NCI-H146 (cell line): ENCODE data around the gene PLCB1.
A peak's percentile ranks its signal among the peaks of the same experiment; 100 is the strongest.

Experiments used
- DNase-seq: peaks from one replicate; lab custom pipeline; 2025; lab: John Stamatoyannopoulos, UW

PLCB1 gene

DNA sequence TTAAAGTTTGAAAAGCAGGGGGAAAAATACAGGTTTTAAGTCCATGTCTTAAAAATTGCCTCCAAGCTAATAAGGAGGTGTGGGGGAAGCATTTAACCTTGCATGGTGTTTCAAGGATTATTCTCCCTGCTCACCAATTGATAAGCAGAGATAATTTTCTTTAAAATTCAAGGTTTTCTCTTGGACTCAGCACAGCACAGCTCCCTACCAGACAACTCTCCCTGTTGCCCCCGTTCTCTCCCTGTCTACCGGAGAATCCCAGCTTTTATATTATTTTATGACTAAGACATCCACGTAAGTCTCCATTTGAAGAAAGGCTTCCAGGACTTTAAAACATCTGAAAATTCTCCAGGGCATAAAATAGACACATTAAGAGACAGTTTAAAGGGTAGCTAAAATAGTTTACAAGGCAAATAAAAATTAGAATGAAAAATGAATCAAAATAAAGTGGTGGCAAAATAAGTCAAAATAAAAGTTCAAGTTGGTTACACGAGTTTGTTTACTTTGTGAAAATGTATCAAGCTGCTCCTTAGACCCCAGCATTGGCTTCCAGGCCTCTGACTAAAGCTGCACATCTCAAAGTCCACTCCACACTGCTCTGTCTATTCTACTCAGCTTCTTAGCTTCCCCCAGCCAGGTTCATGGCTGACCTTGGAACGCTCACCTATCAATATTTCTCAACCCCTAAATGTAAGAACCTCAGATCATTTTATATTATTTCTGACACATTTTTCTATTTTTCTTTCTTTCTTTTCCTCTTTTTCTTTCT lies 748.2 kb downstream of the PLCB1 start:
- no peak for DNase-seq

DNA sequence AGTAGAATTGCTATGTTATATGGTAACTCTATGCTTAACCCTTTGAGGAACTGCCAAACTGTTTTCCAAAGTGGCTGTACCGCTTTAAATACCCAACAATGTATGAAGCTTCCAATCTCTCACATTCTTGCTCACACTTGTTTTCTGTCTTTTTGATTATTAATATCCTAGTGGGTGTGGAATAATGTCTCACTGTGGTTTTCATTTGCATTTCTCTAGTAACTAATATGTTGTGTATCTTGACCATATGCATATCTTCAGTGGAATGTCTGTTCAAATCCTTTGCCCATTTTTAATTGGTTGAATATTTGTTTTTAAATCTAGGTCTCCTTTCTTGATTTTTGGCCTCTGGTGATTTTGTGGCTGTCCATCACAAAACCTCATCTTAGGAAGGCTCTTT lies 759.0 kb downstream of the PLCB1 start:
- no peak for DNase-seq

DNA sequence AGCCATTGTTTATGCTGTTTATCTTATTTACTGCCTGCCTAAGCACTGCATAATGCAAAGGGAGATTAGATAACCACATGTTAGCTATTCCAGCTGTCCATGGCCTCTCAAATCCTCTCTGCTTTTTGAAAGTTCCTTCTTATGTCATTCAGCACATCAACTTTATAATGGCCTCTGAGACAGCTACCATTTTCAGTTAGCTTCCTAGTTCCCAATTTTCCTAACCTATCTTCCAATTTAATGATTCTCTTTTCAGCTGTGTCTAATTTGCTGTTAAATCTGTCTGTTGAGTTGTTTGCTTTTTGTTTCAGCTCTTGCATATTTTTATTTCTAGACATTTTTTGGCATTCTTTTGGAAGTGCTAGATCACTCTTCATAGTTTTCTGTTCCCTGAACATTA lies 763.4 kb downstream of the PLCB1 start:
- DNase-seq: no peak

DNA sequence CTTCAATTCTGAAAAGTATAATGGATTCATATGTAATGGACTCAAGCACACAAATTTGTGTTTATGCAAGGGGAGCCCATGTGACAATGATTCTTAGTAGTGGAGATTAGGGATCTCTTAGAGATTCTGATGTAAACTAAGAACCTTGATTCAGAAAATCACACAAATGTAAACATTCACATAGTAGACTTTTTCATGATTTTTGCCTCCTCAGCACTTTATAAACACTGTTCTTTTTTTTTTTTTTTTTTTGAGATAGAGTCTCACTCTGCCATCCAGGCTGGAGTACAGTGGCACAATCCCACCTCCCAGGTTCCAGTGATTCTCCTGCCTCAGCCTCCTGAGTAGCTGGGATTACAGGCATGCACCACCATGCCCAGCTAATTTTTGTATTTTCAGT lies 766.8 kb downstream of the PLCB1 start:
- no peak for DNase-seq

DNA sequence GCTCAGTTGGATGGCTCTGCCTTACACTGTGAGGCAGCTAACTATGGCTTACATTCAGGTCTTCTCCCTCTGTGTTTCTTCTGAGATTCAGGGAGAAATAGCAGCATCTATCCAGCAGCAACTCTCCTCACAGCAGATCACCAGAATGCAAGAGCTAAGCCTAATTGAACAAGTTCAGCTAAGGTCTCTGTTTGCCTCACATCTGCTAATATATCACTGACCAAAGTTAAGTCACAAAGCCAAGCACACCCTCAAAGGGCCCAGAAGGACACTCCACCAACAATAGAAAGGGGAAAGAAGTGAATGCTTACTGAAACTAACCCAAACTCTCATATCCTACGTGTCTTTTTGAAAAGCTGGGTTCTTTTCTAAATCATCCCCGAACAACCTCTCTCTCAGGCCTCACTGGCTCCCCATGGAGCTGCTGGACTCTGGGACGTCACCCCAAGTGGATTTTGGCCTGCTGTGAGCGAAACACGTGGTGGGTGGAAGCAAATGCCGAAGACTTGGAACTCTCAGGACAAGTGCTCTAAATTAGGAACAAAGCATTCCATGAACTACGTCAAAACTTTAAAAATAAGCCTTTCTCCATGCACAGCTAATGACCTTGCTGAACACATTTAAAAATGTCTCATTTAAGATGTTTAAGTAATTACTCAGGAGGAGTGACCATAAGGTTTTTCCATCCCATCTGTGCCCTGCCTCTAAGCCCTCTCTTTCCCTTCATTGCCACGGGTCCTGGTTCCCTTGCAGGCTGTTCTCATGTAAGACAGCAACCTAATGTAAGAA lies 769.4 kb downstream of the PLCB1 start:
- DNase-seq: no peak

DNA sequence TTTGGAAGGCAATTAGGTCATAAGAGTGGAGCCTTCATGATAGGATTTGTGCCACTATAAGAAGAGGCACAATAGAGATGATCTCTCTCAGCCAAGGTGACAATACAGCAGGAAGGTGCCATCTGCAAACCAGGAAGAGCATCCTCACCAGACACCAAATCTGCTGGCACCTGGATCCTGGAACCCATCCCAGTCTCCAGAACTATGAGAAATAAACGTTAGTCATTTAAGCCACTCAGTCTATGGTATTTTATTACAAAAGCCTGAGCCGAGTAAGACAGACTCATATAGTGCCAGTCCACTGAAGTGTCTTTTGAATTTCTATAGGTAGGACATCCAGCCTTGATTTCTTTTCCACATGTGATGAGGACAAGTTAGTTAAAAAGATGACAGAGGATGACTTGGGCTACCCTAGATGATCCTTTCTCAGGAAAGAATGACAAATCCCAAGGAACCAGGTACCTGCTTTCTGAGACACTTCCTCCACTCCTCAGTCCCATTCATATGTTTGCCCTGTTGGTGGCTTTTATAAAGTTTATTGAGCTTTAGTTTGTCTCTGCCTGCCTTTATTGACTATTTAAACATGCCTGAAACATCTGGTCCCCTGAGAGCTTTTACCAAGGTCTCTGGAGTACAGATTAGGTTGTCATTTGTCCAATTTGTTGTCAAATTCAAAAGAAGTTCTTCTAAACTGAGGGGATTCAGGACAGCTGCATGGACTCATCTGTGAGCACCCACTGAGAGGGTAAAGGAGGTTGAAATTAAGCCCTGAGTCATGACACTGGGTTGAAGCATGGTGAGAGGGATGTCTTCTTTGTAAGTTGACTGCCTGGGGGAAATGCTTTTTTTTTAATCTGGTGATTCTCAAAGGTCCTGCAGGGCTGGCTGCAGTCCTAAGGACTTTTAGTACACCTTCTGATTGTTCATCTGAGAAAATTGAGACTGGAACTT lies 771.9 kb downstream of the PLCB1 start:
- peak; percentile 74 for DNase-seq

DNA sequence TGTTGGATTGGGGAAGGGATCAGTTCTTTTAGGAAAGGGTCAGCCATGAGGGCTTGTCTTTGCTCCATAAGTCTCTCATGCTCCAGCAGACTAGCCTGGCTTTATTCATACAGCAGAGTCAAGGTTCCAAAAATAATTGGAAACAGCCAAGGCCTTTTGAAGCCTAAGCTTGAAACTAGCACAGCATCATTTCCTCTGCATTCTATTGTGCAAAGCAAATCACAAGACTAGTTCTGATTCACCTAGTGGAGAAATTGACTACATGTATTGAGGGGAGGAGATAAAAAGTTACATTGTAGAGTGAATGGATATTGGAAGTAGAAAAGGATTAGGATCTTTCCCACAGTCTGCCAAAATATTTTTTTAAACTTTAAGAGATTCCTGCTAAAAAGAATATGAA lies 777.5 kb downstream of the PLCB1 start:
- DNase-seq: no peak

DNA sequence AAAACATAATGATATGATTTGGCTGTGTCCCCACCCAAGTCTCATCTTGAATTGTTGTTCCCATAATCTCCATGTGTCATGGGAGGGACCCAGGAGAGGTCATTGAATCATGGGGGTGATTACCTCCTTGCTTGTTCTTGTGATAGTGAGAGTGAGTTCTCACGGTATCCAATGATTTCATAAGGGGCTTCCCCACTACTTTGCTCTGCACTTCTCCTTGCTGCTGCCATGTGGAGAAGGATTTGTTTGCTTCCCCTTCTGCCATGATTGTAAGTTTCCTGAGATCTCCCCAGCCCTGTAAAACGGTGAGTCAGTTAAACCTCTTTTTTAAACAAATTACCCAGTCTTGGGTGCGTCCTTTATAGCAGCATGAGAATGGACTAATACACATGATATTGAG lies 780.0 kb downstream of the PLCB1 start:
- DNase-seq: no peak

DNA sequence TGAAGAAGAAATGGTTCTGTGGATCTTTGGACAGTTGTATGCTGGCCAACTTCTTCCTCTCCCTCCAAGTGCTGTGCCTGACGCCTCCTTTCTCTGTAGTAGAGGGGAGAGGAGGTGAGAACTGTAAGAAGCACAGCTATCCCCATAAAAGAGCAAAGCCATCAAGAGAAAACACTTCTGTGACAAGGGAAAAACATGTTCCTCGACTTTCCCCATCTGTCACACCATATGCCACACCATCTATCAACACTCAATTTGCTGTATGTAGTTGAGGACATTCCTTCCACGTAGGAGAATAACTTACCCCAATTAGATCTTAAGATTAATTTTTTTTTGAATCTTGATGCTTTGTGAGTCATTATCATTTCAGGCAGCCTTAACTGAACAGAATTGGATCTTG lies 780.7 kb downstream of the PLCB1 start:
- DNase-seq: no peak

DNA sequence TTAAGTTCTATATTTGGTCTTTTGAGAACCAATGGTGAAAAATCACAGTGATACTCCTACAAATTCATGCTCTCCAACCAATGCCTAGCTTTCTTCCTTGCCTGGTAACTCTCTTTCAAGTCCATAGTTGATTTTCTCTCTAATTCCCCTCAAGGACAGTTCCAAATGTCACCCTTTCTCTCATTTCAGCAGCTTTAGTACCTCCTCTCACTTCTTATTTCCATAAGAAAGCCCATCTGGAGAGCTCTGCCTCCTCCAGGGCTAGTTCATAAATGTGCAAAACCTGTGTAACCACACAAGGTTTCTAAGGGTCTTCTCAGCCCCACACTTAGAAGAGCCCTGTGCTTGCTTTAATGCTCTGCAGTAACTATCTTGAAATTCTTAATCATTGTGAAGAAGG lies 781.4 kb downstream of the PLCB1 start:
- no peak for DNase-seq

DNA sequence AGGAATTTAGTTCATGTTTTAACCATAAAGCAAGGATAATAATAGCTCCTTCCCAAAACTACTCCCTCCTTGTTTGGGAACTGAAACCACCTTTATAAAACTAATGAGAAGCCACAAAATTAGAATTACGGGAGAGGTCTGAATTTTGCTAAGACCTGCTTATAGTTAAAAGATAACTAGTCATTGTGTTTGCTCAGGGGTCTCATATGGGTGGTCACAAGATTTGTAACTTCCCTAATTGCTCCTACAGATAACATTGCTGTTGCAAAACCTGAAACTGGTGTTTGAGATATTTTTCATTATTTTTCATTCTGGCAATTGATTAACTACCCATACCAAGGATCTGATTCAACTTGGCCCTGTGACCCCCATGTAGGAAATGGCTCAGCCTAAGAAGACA lies 782.4 kb downstream of the PLCB1 start:
- no peak for DNase-seq

DNA sequence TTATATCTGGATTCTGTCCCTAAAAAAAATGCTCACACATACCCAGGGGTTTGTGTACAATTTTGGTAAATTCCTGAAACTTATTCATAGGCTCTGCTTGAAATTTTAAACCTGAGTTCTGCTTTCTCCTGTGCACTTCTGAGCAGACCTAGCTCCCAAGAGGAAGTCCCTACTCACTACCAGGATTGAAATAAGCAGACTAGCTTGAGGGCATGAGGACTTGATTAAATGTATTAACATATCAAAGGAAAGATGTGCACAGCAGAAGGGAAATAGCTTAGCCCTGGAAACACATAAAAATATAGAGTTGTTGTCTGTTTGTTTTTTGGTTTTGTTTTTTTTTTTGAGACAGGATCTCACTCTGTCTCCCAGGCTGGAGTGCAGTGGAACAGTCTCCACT lies 785.0 kb downstream of the PLCB1 start:
- no peak for DNase-seq

DNA sequence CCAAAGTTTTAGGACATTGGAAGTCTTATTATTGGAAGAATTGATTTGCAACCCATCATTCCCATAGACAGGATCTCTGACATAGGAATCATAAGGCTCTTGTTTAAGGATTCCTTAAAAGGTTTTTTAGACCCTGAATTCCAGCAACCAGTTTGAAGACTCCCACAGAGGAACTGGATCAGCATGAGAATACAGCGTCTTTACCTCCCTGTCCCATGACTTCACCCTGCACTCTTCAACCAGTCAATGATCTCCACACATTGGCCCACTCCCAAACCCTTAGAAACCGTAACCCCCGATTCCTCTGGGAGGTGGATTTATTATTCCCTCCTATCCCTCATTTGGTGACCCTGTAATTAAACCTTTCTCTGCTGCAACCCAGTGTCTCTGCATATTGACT lies 786.1 kb downstream of the PLCB1 start:
- no peak for DNase-seq

DNA sequence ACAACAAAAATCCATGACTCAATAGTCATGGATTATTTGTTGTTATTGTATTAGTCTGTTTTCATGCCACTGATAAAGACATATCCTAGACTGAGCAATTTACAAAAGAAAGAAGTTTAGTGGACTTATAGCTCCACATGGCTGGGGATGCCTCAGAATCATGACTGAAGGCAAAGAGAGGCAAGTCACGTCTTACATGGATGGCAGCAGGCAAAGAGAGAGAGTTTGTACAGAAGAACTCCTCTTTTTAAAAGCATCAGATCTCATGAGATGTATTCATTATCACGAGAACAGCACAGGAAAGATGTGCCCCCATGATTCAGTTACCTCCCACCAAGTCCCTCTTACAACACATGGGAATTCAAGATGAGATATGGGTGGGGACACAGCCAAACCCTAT lies 792.5 kb downstream of the PLCB1 start:
- no peak for DNase-seq

DNA sequence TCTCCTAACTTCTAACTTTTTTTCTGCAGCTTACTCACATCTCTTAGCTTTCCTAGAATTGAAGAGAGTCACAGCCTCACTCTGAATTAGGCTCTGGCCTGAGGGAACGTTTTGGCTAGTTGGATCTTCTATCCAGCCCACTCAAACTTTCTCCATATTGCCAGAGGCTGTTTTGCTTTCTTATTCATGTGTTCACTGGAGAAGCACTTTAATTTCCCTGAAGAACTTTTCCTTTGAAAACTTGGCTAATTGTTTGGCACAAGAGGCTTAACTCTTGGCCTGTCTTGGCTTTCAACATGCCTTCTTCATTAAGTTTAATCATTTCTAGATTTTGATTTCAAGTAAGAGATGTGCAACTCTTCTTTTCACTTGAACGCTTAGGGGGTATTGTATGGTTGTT lies 798.7 kb downstream of the PLCB1 start:
- no peak for DNase-seq

DNA sequence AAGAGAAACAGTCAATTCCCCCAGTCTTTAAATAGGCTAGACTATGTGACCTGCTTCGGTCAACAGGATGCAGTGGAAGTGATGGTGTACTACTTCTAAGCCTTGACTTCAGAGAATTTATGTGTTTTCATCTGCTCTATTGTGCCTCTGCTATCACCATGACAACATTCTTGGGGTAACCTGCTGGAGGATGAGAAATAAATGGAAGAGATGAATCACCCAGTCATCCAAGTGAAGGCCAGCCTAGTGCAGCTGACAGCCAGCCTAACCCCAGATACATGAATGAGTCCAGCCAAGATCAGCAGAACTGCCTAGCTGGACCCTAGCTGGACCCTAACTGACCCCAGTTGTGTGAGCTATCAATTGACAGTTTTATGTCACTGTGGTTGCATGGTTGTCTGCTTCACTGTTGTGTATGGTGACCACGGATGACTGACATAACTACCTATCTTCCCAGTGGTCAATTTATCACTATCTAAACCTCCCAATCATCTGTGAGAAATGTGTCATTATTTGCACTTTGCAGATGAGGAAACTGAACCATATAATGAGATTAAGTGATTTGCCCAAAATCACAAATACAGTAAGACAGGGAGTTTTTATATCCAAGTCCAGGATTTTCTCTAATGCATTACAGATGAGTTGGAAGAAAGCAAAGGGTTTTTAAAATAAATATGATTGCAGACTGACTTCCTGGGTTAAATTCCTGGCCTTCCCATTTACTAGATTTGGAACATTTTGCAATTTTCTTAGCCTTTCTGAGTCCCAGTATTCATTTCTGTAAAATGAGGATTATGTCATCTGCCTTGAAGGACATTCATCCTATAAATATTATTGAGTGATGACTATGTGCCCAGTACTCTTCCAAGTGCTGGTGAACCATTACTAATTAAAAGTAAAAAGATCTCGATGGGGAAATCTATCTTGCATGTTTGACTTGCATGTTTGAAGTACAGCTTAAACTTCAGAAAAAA lies 800.4 kb downstream of the PLCB1 start:
- no peak for DNase-seq

DNA sequence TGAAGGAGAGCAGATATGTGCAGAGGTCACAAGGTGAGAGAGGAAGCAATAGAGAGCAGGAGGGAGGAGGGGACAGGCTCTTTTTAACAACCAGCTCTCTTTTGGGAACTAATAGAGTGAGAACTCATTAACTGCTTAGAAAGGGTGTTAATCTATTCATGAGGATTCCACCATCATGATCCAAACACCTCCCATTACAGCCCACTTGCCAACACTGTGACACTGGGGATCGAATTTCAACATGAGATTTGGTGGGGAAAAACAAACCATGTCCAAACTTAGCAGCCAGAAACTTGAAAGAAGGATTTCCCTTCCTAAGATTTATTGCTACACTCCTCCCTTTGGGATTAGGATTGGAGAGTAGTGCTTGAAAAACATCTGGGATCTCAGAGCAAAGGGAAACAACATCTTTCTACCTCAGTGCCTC lies 801.3 kb downstream of the PLCB1 start:
- no peak for DNase-seq

DNA sequence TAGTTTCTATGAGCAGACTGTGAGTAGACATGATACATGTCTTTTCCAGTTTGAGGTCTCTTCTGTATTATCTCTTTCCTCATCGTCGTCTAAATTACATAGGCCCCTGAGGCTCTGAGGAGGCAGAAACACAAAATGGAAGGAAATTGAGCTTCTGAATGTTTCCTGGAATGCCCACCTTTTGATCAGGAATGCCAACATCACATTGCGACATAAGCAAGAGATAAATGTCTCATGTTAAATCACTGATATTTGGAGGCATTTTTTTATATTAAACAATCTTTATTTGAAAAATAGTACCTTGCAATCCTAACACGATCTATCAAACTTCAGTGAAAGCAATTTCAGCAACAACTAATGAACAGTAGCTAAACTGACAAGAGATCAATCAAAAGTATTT lies 802.3 kb downstream of the PLCB1 start:
- no peak for DNase-seq
